ENCODE measurements around the gene HOXA4.

GRCh38 chr7:27083646-27084045 is 46.9 kb downstream of the HOXA4 start:
- TF ChIP-seq, protein P1, sequence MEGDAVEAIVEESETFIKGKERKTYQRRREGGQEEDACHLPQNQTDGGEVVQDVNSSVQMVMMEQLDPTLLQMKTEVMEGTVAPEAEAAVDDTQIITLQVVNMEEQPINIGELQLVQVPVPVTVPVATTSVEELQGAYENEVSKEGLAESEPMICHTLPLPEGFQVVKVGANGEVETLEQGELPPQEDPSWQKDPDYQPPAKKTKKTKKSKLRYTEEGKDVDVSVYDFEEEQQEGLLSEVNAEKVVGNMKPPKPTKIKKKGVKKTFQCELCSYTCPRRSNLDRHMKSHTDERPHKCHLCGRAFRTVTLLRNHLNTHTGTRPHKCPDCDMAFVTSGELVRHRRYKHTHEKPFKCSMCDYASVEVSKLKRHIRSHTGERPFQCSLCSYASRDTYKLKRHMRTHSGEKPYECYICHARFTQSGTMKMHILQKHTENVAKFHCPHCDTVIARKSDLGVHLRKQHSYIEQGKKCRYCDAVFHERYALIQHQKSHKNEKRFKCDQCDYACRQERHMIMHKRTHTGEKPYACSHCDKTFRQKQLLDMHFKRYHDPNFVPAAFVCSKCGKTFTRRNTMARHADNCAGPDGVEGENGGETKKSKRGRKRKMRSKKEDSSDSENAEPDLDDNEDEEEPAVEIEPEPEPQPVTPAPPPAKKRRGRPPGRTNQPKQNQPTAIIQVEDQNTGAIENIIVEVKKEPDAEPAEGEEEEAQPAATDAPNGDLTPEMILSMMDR (IDR thresholded peaks at IDR 0.05; ENCODE audit: insufficient read depth, low read length, poor library complexity, severe bottlenecking) = no peak
- no peak for TF ChIP-seq EZH2phosphoT487 (conservative IDR thresholded peaks at IDR 0.05; ENCODE audit: low read length)

All from SU-DHL-6 (cell line).